Peyer's patch (tissue), 4 donors: ENCODE data around the gene AHRR.

ENCODE experiments used
- POLR2A ChIP-seq, 2 donors: fragments of 450-650 bp; IDR thresholded peaks; one replicate each; pipeline ENCODE4 v1.5.1; 2017; ENCODE audit warnings: antibody characterized with exemption in 2 of 2, mild to moderate bottlenecking in 2 of 2, moderate library complexity in 2 of 2
- TF ChIP-seq, protein P1 (sequence below), 6 experiments: fragments of 450-650 bp in 4 of 6; fragments of 200-600 bp in 2 of 6; sonication (generic) in 1 of 6; IDR thresholded peaks; one replicate each; pipeline ENCODE4 v1.5.1; 2017 to 2019; ENCODE audit warnings: antibody characterized with exemption in 6 of 6, mild to moderate bottlenecking in 3 of 6, moderate library complexity in 1 of 6

DNA sequence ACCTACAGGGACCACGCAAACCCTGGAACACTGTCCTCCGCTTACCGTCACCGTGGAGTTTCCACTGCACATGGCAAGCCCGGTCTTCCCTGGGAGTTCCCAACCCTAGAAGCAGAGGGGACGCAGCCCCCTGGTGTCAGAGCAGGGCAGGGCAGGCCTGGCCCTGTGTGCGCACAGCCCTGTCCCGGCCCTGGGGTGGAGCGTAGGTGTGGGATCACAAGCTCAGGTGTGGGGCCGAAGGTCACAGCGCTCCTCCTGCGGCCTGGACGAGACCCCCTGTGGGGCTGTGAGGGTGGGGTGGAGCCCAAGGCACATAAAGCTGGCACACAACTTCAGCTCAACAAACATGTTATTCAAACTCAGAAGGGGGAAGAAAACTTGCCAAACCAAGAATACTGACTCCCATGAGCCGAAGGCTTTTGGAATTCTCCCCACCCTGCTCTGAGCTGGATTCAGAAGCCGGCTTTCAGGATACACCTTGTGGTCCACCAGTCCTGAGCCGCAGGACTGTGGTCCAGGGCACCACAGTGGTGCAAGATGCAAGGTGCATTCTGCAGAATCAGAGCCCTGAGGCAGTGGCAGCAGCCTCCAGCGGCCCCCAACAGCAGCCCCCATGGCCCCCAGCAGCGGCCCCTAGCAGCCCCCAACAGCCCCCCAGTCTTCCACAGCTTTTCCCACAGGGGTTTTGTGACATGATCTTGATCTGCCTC is 109.6 kb downstream of the AHRR start:
- TF ChIP-seq, protein P1, sequence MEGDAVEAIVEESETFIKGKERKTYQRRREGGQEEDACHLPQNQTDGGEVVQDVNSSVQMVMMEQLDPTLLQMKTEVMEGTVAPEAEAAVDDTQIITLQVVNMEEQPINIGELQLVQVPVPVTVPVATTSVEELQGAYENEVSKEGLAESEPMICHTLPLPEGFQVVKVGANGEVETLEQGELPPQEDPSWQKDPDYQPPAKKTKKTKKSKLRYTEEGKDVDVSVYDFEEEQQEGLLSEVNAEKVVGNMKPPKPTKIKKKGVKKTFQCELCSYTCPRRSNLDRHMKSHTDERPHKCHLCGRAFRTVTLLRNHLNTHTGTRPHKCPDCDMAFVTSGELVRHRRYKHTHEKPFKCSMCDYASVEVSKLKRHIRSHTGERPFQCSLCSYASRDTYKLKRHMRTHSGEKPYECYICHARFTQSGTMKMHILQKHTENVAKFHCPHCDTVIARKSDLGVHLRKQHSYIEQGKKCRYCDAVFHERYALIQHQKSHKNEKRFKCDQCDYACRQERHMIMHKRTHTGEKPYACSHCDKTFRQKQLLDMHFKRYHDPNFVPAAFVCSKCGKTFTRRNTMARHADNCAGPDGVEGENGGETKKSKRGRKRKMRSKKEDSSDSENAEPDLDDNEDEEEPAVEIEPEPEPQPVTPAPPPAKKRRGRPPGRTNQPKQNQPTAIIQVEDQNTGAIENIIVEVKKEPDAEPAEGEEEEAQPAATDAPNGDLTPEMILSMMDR (IDR thresholded peaks at IDR 0.05) = peak; percentile 55 to 71 (median 60)
- TF ChIP-seq POLR2A (IDR thresholded peaks at IDR 0.05) = no peak
